Left ventricle myocardium inferior (tissue), 1 donor: Measurements from ENCODE around the gene AFF4. TPM values are rescaled to one million over a fixed set of nuclear protein-coding genes. Genes with fewer than 3 reads are reported as not detected.
"Not testable (repeated sequence)": the region's sequence is repeated elsewhere in the genome, so short reads cannot be mapped to it uniquely, and the experiment has no call there.

ENCODE experiments used
- DNase-seq: peaks from one replicate; pipeline ENCODE4 v3.0.0-alpha.2; 2020
- H3K27ac ChIP-seq: fragments of 200-600 bp; replicated peaks from 2 replicates; pipeline ENCODE4 v1.8.0; 2021
- H3K27me3 ChIP-seq: fragments of 200-600 bp; 2 replicates; pipeline ENCODE4 v1.8.0; 2021; ENCODE audit warnings: low read depth
- H3K36me3 ChIP-seq: fragments of 200-600 bp; 2 replicates; pipeline ENCODE4 v1.8.0; 2021
- H3K4me1 ChIP-seq: fragments of 200-600 bp; 2 replicates; pipeline ENCODE4 v1.8.0; 2021
- H3K4me3 ChIP-seq: fragments of 200-600 bp; 2 replicates; pipeline ENCODE4 v1.8.0; 2021; ENCODE audit warnings: mild to moderate bottlenecking, moderate library complexity
- H3K9me3 ChIP-seq: fragments of 200-600 bp; replicated peaks from 2 replicates; pipeline ENCODE4 v1.8.0; 2021
- intact Hi-C: fragments of 100-400 bp; cut with micrococcal nuclease; formaldehyde crosslinking; loops from one replicate; pipeline ENCODE4 v1.11.0; 2022
- long read RNA-seq: library from polyadenylated mRNA; unstranded; transcript quantifications from one replicate; pipeline ENCODE4 v2.0.0, GENCODE V29; 2021
- total RNA-seq: library from RNA; stranded (reverse); fragmentation: NEBNext Ultra II Directional; extraction: Animal tissue kit (Norgen Biotek cat#: 25700); gene quantifications from one replicate; pipeline ENCODE4 v1.2.1, GENCODE V29; 2021
- TF ChIP-seq, protein P1 (sequence below): fragments of 200-600 bp; IDR thresholded peaks from 2 replicates; pipeline ENCODE4 v1.8.0; 2021; ENCODE audit warnings: antibody characterized with exemption, mild to moderate bottlenecking, borderline replicate concordance
- donor health status: DM: no; HTN: yes; CAD: no; lungs with severe emphysema.

AFF4 gene, protein sequence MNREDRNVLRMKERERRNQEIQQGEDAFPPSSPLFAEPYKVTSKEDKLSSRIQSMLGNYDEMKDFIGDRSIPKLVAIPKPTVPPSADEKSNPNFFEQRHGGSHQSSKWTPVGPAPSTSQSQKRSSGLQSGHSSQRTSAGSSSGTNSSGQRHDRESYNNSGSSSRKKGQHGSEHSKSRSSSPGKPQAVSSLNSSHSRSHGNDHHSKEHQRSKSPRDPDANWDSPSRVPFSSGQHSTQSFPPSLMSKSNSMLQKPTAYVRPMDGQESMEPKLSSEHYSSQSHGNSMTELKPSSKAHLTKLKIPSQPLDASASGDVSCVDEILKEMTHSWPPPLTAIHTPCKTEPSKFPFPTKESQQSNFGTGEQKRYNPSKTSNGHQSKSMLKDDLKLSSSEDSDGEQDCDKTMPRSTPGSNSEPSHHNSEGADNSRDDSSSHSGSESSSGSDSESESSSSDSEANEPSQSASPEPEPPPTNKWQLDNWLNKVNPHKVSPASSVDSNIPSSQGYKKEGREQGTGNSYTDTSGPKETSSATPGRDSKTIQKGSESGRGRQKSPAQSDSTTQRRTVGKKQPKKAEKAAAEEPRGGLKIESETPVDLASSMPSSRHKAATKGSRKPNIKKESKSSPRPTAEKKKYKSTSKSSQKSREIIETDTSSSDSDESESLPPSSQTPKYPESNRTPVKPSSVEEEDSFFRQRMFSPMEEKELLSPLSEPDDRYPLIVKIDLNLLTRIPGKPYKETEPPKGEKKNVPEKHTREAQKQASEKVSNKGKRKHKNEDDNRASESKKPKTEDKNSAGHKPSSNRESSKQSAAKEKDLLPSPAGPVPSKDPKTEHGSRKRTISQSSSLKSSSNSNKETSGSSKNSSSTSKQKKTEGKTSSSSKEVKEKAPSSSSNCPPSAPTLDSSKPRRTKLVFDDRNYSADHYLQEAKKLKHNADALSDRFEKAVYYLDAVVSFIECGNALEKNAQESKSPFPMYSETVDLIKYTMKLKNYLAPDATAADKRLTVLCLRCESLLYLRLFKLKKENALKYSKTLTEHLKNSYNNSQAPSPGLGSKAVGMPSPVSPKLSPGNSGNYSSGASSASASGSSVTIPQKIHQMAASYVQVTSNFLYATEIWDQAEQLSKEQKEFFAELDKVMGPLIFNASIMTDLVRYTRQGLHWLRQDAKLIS
- 32.1 TPM for total RNA-seq
- long read RNA-seq, full-length matches to known transcripts, result 2 of 4 reads
- long read RNA-seq, partial matches to known transcripts, result 2 of 4 reads
- long read RNA-seq, other reads (novel, unspliced or antisense), result 0 of 4 reads

DNA sequence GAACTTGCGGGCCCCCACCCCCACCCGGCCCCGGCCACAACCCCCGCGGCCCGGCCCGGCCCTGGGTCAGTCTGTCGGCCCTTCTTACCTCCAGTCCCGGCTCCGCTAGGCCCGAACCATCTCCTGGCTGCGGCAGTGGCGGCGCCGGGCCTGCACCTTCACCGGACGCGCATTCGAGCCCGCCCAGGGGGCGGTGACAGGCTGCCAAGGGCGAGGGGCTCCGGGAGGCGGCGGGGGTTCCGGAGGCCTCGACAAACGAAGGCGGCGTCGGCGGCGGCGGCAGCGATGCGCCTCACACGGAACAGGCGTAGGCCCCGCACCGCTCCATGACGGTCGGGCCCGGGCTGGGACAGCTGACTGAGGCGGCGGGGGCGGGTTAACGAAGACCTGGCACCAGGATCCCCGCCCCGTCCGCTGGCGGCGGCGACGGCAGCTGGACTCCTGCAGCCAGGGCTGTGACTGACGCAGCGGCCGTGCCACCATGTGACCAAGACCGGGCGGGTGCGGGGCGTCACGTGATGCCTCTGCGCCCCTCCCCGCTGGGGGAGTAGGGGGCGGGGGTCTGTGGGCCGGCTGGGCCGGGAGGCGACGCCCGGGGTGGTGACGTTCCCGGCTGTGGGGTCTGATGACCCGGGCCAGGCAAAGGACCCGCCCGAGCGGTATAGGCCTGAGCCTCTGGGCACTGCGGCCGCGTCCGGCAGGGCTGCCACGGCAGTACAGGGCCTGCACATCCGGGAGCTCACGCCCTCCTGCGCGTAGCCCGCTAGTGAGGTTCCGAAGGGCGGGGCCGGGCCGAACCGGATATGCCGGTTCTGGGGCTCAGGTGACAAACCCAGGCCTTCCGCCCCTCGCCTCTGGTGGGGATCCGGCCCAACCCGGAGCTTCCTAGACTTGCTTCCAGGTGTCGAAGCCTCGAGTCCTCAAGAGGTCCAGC is at the start of gene AFF4:
TSS of gene AFF4 (minus strand) at position 464 of the 934 bp plus-strand sequence. CDS start 26,445 bp downstream, outside the sequence.
- H3K27me3 ChIP-seq, result no peaks in the 10 kb centered on the region
- peak within 1 kb of the TSS; percentile 99 for H3K27ac ChIP-seq
- peaks cover 56% of the 10 kb centered on the region for H3K4me1 ChIP-seq
- peak within 1 kb of the TSS; percentile 99 for H3K4me3 ChIP-seq
- H3K36me3 ChIP-seq, result no peaks in the 10 kb centered on the region
- intact Hi-C loops, result no loop called here
- TF ChIP-seq, protein P1, sequence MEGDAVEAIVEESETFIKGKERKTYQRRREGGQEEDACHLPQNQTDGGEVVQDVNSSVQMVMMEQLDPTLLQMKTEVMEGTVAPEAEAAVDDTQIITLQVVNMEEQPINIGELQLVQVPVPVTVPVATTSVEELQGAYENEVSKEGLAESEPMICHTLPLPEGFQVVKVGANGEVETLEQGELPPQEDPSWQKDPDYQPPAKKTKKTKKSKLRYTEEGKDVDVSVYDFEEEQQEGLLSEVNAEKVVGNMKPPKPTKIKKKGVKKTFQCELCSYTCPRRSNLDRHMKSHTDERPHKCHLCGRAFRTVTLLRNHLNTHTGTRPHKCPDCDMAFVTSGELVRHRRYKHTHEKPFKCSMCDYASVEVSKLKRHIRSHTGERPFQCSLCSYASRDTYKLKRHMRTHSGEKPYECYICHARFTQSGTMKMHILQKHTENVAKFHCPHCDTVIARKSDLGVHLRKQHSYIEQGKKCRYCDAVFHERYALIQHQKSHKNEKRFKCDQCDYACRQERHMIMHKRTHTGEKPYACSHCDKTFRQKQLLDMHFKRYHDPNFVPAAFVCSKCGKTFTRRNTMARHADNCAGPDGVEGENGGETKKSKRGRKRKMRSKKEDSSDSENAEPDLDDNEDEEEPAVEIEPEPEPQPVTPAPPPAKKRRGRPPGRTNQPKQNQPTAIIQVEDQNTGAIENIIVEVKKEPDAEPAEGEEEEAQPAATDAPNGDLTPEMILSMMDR, result no peak
- peak; percentile 98 for DNase-seq
- no peaks in the 10 kb centered on the region for H3K9me3 ChIP-seq

DNA sequence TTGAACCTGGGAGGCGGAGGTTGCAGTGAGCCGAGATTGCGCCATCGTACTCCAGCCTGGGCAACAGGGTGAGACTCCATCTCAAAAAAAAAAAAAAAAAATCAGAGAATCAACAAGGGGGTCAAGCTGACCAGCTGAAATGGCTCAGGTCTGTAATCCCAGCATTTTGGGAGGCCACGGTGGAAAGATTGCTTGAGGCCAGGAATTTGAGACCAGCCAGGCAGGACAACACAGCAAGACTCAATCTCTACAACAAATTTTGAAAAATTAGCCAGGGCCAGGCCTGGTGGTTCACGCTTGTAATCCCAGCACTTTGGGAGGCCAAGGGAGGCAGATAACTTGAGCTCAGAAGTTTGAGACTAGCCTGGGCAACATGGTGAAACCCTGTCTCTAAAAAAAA is 45.0 kb upstream of the AFF4 start:
- intact Hi-C loops, H3K4me3 ChIP-seq, H3K9me3 ChIP-seq, DNase-seq, H3K27ac ChIP-seq, H3K4me1 ChIP-seq, H3K27me3 ChIP-seq: not testable (repeated sequence)
- peaks cover 48% of the 10 kb centered on the region for H3K36me3 ChIP-seq

DNA sequence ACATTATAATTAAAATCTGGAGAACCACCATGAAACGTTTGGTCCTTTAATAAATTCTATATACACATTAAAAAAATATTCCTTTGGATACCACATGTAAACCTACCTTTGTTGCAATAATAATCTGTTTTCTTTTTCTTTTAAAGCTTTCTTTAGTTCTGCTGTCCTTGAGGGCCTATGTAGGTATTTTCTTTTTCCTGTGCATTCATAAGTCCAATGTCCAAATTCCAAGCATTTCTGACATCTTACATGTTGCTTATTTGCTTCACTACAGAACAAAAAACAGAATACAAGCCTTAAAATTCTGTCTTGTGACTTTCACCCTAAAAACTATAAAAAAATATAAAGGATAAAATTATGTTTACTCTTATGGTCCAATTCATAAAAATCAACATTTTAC is 43.2 kb upstream of the AFF4 start:
- Histone ChIP-seq H3K27ac (no peak overlapping the region), H3K27me3 (no peaks in the 10 kb centered on the region), H3K9me3 (no peaks in the 10 kb centered on the region), H3K4me3 (no peak overlapping the region), H3K4me1 (no peaks in the 10 kb centered on the region), H3K36me3 (peaks cover 60% of the 10 kb centered on the region)
- TF ChIP-seq, protein P1, result no peak
- no peak for DNase-seq
- intact Hi-C loops, result no loop called here

DNA sequence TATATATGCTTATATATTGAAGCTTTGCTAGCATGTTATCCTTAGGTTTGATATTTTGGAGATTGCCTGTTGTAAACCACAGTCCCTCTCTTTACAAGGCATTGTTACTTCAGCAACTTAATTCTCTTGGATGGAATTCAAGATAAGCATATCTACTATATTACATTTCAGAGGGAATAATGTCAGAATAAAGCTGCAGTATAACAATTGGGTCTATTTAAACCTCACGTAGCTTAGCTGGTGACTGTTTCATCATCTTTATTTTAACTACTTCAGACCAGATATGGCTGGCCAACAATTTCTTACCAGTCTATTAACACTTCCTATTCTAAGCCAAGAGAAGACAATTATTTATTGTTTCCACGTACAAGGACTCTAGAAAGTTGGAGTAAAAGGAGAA is 35.8 kb upstream of the AFF4 start:
- no peak overlapping the region for H3K27ac ChIP-seq
- H3K4me3 ChIP-seq, result no peak overlapping the region
- intact Hi-C loops, result no loop called here
- H3K27me3 ChIP-seq, result no peaks in the 10 kb centered on the region
- H3K9me3 ChIP-seq, result no peaks in the 10 kb centered on the region
- no peak for DNase-seq
- TF ChIP-seq, protein P1, result no peak
- peaks cover 33% of the 10 kb centered on the region for H3K4me1 ChIP-seq
- peaks cover 24% of the 10 kb centered on the region for H3K36me3 ChIP-seq

DNA sequence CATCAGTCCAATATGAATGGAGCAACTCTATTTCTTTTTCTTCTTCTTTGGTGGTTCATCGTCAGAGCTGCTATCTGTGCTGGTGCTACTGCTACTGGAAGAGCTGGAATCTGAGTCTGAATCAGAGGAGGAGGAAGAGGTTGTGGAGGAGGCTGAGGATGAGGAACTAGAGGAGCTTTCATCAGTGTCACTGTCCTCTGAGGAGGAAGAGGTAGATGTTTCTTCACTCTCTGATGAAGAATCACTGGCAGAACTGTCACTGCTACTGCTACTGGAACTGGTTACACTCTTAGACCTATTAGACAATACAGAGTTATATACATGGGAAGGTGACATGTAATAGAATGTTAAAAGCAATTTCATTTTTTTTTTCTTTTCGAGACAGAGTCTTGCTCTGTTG is 35.1 kb upstream of the AFF4 start:
- H3K4me1 ChIP-seq, result peaks cover 33% of the 10 kb centered on the region
- H3K27ac ChIP-seq, result no peak overlapping the region
- no peak for DNase-seq
- H3K36me3 ChIP-seq, result peaks cover 17% of the 10 kb centered on the region
- TF ChIP-seq, protein P1, result no peak
- H3K27me3 ChIP-seq, result no peaks in the 10 kb centered on the region
- H3K9me3 ChIP-seq, result no peaks in the 10 kb centered on the region
- H3K4me3 ChIP-seq, result no peak overlapping the region
- intact Hi-C loops, result no loop called here
